Ramos (cell line): Measurements from ENCODE around the gene ZNF264.
"Not testable (repeated sequence)": the region's sequence is repeated elsewhere in the genome, so short reads cannot be mapped to it uniquely, and the experiment has no call there.

Experiments
- in situ Hi-C: fragments of 300-500 bp; cut with MboI; formaldehyde crosslinking; loops from one replicate; pipeline ENCODE4 v1.14.3; 2022; ENCODE audit warnings: low sequenced_read_pairs; ENCODE audit not compliant: unreplicated experiment

Gene ZNF264

DNA sequence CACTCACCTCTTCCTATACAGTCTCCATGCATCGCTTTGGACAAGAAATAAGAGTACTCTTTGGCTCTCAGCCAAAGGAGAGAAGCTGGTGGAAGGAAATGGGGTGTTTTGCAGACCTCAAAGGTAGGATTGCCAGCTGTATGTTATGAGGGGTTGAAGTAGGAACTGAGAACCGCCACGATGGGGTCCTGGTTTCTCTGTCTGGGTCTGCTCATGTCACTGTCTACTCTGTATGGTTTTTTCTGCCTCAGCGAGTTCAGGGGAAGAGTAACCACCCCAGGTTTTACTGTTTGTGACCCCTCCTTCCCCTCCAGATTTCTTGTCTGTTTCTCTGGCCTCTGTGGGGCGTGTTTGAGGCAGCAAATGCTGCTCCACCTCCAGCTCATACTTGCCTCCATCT lies 53.2 kb downstream of the ZNF264 start:
- in situ Hi-C loops: no loop called here

DNA sequence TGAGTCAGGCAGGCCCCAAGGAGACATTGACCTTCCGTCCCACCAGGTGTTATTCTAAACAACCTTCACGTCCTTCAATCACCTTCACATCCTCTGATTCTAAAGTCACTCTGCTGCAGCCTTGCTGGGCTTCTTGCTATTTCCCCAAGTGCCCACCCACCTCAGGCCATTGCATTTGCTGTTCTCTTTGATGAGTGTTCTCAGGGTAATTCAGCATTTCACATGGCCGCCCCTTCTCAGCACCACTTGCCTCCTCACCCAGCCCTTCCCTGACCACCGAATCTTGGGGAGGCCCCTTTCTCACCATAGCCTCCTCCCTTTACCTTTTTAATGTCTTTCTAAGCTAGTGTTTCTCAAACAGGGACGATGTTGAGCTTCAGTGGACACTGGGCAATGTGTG lies 53.8 kb downstream of the ZNF264 start:
- in situ Hi-C loops: no loop called here

DNA sequence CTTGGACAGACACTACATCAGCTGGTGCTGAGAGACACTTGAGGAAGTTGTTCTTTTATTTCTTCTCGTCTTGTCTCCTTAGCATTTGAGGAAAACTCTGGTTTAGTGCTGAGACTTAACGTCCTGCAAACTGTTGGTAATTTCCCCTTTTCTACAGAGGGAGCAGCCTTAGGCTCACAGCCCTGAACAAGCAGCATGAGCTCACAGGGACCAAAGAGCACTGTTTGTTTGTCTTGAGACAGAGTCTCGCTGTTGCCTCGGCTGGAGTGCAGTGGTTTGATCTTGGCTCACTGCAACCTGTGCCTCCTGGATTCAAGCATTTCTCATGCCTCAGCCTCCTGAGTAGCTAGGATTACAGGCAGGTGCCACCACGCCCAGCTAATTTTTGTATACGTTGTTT lies 54.7 kb downstream of the ZNF264 start:
- in situ Hi-C loops: no loop called here

DNA sequence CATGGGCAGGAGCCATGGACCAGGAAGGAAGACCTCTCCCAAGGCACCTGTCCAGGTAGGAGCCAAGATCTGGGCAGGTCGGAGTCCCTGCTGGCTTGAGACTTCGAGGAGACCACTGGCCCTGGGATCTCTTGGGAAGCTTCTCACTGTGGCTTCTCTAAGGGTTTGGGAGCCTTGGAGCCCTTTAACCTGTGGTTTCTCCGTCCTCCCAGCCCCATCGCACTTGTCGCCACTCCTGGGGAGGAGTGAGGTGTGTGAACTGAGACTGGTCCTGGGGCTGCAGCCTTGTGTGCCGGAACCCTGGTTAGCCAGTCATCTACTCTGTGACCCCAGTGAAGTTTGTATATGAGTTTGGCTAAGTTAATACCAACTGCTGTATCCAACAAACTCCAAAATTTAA lies 57.3 kb downstream of the ZNF264 start:
- in situ Hi-C loops: no loop called here

DNA sequence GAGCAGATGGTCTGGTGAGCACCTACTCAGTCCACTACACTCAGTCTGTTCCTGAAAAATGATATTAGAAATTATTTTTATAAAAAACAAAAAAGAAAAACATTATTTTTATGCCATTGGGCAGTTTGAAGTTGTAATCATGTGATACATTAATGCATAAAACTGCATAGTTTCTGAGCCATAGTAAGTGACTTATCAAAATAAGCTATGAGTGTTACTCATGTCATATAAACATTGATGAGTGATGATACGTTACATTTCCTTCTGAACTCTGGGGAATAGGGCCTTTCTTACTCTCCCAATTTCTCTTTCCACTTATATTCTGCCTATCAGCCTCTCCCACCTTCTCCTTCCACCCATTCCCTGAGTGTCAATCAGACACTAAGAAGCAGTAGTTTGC lies 58.0 kb downstream of the ZNF264 start:
- in situ Hi-C loops: no loop called here

DNA sequence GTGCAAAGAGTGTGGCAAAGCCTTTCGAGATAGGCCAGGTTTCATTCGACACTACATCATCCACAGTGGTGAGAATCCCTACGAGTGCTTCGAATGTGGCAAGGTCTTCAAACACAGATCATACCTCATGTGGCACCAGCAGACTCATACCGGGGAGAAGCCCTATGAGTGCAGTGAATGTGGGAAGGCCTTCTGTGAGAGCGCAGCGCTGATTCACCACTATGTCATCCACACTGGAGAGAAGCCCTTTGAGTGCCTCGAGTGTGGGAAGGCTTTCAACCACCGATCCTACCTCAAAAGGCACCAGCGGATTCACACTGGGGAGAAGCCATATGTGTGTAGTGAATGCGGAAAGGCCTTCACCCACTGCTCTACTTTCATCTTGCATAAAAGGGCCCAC lies 62.5 kb downstream of the ZNF264 start:
- in situ Hi-C loops: not testable (repeated sequence)

DNA sequence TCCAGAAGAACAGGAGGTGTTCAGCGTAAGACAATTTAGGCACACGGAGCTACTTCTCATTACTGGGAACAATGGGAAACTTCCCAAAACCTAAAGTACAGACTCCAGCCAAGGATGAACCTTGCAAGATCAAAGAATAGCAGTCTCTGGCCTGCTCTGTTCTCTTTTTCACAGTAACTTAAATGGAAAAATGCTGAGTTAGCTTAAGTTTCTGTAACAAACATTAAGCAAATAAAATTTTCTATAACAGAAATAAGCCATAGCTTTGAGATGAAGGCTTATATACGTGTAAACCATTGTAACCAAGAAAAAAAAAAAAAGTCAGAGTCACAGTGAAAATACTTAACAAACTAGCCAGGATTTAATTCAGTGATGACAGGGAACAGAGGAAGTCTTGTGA lies 70.7 kb downstream of the ZNF264 start:
- in situ Hi-C loops: no loop called here

DNA sequence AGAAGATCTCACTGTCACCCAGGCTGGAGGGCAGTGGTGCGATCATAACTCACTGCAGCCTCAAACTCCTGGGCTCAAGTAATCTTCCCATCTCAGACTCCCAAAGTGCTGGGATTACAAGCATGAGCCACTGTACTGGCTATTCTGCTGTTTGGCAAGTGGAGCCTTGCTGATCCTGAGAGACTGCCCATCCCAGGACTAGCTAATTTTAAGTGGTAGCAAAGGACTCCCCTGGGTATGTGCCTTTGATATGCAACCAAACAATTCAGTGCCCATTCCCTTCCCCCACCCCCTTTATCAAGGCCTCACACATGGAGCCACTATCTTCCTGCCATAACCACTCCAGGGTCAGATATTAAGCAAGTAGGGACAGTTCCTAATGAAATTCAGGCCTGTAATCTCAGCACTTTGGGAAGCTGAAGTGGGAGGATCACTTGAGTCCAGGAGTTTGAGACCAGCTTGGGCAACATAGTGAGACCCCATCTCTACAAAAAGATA lies 72.0 kb downstream of the ZNF264 start:
- in situ Hi-C loops: no loop called here

DNA sequence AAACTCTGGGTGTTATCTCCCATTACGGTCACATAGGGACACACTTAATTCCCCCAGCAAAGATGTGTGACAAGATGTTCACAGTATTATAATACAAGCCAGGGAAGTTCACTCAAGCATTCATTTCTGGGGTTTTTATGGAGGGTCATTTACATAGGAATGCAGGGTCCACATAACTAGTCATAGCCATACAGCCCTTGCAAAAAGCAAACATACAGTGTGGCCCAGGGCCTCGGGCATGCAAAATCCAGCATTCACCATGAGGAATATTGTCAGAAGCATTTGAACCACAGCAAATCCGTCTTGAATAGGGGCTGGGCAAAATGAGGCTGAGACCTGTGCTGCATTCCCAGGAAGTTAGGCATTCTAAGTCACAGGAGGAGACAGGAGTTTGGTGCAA lies 76.0 kb downstream of the ZNF264 start:
- in situ Hi-C loops: no loop called here

DNA sequence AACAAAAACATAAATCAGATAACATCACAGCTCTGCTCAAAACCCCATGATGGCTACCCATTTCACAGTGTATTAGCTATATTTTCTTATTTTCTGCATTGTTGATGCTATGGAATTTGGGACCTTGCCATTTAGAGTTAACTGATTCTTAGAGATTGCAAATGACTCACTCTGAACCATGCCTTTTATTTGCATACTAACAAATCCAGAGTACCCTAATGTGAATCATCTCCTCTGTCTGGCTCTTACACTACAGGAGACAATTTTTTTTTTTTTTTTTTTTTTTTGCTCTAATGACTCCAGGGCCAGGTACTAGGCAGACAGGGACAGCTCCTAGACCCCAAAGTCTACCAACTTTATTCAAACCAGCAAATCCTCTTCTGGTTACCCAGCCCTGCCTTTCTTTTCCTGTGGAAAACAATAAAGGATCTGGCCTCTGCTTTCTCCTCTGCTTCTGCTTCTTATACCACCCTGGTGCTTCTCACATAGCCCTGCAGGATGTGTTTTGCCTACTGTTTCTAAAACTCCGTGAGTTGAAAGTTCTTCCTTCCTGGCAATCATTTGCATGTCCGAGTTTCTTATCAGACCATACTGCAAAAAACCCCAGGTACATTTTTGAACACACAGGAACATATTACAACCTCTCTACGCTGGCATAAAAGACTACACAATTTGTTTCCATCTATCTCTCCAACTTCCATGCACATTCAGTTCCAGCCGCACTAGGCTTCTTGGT lies 78.4 kb downstream of the ZNF264 start:
- in situ Hi-C loops: no loop called here

DNA sequence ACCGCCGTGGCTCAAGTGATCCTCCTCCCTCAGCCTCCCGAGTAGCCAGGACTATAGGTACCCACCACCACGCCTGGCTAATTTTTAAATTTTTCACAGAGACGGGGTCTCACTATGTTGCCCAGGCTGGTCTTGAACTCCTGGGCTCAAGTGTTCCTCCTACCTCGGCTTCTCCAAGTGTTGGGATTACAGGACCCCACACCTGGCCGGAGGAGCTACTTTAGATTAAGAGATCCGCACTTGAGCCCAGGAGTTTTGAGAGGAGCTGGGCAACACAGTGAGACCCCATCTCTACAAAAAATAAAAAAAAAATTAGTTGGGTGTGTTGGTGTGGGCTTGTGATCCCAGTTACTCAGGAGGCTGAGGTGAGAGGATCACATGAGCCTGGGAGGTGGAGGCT lies 80.0 kb downstream of the ZNF264 start:
- in situ Hi-C loops: no loop called here
